HG03442 (cell line): ENCODE results near the gene USH1C.

ENCODE experiments used
- ATAC-seq: cut with Tn5 transposase; IDR thresholded peaks from one replicate; pipeline ENCODE4 v1.9.1; 2021; ENCODE audit warnings: mild to moderate bottlenecking, moderate library complexity; ENCODE audit not compliant: unreplicated experiment

Gene USH1C

DNA sequence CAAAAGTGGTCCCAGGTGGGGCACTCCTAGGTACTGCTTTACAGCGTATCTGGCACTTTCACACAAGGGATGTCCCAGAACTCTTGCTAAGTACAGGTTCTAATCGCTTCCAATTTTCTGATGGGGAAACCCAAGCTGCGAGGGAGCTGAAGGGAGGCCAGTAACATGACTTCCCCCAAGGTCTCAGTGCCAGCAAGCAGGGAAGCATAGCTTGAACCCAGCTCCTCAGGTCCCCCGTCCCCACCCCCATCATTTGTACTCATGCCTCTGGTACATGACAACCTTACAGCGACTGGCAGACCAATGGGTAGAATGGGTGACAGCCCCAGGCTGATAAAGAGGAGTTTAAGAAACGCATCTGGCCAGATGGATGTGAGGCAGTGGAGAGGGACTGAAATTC is 66.9 kb downstream of the USH1C start:
- ATAC-seq, result no peak

DNA sequence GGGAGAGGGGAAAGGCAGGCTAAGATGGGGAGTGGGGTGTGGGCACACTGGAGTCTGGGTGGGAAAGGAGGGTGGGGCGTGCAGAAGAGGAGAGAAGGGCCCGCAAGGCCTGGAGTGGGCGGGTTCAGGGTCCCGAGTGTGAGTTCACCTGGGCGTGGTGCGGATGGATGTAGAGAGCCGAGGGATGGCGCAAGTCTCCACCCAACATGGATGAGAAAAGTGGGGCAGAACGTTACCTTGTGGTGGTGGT is 67.2 kb downstream of the USH1C start:
- no peak for ATAC-seq

DNA sequence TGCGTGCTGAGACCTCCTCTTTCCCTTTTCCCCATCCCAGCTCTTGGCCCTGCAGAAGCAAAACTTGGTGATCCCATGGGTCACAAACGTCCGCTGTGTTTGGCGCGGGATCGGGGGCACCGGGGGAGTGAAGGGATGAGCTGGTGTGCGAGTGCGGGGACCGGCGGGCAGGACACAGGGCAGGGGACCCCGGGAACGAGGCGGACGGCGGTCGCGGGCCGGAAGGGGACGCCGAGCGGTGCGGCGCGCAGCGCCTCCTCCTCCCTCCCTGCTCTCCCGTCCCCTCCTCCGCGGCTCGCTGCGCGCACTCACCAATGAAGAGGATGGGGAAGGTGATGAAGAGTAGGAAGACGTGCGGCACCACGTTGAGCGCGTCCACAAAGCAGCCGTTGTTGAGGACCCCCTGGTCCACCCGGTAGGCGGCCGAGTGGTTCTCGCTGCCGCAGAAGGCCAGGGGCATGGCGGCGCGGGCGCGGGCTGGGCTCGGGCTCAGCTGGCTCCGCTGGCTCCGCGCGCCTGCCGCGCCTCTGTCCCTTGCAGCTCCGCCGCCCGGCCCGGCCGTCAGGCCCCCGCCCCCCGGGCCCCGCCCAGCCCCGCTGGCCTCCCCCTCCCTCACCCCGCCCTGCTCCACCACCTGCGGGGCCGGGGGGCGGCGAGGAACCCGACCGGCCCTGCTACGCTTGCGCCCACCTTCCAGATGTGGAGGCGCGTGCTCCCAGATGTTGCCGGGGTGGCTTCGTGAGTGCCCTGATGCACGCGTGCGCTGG is 67.7 kb downstream of the USH1C start, which contains the start of gene ABCC8:
Gene ABCC8 (minus strand): TSS at position 529 of the 767 bp plus-strand sequence. CDS start 69 bp downstream, at position 460.
- ATAC-seq, result no peak

DNA sequence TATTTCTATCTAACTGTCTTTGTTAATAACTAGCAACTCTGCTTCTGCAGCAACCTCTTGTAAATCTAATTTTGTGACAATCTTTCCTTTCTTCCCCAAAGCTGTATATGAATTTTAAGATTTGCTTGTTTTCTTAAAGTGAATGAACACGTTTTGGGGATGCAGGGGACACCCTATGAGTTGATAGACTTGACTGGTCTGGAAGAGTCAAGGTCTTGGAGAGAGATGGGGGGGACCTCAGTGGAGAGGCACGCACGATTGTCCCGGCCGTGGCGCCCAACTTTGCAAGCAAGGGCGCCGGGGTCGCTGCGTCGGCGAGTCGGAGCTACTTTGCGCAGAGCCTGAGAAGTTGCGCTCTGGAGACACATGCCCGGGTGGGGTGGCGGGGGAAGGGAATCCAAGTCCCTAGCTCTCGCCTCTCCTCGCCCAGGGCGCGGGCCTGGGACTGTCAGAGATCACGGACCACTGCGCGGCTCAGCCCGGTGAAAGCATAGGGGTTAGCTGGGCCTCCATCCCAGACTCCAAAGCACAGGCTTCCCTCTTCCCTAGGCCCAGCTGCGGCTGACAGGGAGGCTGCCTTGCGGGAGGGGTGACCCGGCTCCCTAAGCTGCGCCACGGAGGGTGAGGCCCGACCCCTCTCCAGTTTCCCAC is 68.4 kb downstream of the USH1C start:
- no peak for ATAC-seq

DNA sequence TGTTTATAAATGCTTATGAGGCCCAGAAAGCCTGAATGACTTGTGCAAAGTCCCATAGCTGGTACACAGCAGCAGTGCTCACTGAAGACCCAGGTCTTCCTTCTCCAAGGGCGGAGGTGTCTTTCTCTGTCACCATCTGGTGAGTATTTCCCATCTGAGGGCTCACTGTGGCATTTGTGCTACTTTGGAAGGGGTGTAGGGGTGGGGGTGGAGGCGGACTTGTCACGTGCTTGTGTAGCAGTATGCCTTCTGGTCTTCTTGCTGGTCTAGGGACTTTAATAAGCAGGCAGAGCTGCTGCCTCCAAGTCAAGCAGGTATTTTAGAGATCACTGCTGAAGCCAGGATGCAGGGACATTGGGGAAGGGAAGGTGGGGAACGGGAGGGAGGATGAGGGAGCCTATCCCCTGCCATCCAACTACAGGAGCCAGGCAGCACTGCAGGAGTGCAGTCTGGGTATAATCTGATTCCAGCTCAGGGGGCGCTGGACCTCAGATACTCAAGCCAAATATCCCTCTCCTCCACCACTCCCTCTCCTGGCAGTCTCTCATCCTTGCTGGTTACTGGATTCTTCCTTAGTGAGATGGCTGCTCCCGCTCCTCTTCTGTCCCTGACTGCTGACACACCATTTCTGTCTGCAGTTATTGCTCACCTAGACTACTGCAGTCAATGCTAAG is 71.0 kb downstream of the USH1C start:
- no peak for ATAC-seq

DNA sequence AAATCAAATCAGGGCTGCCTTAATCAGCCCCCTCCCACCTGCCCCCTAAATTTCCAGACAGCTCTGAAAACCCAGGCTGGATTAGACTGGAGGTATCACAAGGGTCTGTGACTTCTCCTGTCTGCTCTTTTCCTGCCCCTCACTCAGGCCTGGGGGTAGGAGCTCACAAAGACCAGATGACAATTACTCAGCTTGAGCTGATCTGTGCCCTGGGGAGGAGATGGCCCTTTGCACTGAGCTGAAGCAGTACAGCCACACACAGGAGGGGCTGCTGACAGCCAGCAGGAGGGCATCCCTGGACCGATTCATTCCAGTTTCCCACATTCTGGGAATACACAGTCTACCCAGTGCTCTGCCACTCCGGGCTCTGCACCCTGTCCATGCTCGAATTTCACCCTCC is 71.7 kb downstream of the USH1C start:
- no peak for ATAC-seq

GRCh38 chr11:17471501-17471900 is 72.7 kb downstream of the USH1C start:
- ATAC-seq, result no peak

- ATAC-seq, result no peak
Observed at GRCh38 chr11:17469998-17470397, 74.2 kb downstream of the USH1C start.

DNA sequence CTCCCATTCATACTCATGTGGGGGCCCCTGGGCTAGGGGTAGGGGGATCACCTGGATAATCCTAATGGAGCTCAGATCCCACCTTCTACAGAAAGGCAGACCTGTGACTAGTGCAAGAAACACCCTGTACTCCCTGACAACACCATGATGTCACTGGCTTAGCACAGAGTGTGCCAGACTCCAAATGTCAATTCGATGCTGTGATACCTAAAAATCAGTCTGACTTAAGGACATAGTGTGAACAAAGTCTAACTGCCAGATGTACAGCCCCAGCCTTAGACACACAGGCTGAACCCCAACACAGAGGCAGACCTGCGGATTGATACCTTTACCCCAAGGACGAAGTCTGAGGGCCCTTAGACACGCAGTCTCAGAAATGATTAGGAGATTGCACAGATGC is 76.1 kb downstream of the USH1C start:
- no peak for ATAC-seq

DNA sequence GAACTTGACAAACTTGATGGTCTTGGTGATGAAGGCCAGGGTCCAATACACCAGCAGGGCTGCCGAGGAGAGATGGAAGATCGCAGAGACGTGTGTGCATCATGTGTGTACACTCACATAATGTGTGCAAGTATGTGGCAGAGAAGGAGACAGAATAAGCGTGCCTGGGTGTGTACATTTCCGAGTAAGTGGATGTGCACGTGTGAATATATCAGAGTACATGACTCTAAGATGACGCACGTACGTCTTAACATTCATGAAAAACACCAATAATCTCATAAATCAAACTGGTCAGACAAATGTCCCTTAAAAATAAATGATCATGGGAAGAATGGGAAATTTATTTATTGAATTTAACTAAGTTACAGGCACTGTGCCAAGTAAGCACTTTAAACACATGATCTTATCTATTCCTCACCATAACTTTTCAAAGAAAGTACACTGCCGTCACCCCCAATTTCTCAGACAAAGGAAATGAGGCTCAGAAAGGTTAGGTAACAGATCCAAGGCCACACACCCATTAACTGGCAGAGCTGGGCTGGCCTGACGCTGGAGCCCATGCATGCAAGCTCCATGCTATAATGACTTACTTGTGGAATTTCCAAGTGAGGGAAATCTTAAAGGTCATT is 80.6 kb downstream of the USH1C start:
- ATAC-seq, result no peak

GRCh38 chr11:17462940-17463339 is 81.3 kb downstream of the USH1C start:
- ATAC-seq, result no peak

DNA sequence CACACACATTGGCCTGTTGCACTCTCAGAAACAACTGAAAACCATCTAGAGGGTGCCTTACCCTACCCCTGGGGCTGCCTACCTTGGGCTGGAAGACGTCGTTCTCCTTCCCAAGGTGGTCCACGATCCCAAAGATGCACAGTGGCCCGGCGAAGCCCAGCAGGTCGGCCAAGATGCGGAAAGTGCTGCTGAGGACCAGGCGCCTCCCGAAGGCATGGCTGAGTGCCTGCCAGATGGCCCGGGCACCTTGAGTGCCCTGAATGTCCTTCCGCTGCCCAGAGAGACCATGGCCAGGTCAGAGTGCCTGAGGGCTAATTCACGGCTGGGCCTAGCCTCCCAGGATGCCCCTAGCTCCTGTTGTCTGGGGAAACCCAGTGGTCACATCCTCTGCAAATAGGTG is 83.8 kb downstream of the USH1C start:
- ATAC-seq, result no peak

DNA sequence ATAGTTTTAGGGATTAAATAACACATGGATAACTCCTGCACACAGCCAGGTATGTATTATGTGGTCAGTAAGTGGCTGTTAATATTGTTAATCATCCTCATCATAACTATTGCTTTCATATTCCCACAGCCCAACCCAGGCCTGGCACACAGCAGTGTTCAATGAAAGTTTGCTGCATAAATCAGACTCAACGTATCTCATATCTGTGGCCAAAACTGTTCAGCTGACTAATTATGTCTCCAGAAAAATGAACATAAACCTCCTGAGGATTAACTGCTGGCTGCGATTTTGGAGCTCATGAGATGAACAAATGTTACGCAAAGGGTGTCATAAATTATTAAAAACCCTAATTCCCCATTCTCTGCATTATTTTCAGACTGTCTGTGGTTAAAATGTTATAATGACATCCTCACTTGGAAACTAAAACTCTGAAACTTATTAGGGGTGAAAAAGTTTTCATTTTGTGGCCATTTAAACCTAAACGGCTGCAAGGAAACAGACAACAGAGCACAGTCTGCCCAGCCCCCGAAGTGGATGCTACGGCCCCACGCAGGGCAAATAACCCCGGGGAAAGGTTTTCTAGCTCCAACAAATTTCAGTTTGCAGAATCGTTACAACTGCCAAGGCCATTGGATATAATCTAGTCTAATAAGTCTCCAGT is 84.8 kb downstream of the USH1C start:
- no peak for ATAC-seq

- no peak for ATAC-seq
Observed at GRCh38 chr11:17458268-17458667, 85.9 kb downstream of the USH1C start.

DNA sequence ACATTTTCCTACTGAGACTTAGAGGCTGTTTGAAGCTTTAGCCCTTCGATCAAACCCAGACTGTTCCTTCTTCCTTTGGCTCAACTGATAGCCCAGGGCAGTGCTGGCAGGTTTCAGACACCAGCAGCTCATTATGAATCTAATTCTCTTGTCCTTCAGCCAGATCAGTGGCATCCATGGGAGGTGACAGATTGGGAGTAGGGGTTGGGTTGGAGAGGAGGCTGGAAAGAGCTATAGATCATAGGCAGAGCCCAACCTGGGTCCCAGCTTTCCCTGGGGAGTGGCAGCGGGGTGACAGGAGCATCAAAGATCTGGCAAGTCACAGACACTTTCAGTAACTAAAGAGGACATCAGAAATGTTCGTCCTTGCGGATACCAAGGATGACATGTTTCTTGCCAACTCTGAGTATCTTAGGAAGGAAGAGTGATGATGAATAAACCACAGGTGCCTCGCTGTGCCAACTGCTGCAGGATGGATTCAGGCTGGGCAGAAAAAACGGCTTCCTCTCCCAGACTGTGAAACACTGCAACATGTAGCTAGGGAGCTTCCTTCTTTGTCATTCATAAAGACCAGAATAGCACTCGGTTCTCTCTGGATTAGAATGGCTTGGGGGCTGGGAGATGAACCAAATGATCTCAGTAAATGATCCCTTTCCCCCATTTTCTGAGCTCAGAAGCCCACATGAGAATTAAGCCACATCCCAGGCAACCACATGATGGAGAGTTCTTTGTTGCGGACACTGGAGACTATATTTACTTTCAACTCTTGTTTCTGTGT is 86.6 kb downstream of the USH1C start:
- ATAC-seq, result no peak

DNA sequence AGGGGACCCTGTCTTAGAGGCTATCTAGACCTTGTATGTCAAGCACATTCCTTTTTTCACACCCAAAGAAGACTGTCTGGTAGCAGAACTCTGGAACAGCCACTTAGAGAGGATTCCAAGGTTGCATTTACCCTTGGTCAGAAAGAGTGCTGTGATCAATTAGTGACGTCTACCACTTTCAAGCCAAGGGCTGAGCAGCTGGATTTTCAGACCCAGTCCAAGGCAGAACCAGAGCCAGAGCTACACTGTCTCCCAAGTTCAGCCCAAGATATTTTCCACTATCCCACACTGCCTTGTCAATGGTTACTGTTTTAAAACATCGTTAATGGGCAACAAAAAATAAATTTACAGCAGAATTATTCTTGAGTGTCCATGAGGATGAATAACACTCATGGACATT is 91.5 kb downstream of the USH1C start:
- ATAC-seq, result no peak

- ATAC-seq, result no peak
Observed at GRCh38 chr11:17449158-17449557, 95.1 kb downstream of the USH1C start.

- ATAC-seq, result no peak
Observed at GRCh38 chr11:17446482-17446881, 97.7 kb downstream of the USH1C start.

DNA sequence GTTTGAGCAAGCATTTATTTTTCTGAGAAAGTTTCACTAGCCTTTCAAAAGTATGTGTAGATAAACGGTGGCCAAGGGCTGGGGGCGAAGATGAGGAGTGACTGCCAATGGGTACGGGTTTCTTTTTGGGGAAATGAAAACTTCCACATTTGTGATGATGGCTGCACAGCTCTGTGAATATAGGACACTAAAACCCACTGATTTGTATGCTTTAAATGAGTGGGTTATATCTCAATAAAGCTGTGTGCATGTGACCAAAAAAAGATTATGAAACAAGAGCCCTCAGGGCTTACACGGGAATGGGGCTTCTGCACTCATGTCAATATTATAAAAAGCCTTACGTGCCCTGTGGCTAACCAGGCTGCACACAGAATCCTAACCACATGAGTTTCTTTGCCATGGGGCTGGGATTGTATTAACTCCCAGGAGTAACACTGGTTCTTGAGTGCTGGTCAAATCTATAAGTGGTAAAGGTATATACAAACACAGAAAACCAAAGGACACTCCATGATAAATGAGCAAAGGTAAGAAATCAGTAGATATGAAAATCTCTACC is 98.9 kb downstream of the USH1C start:
- ATAC-seq, result no peak
